Erythroblast (primary cell): ENCODE results near the gene HYOU1.

Experiments
- GATA1 ChIP-seq: IDR thresholded peaks from 2 replicates; pipeline ENCODE4 v1.6.1; 2011; ENCODE audit warnings: low read depth, mild to moderate bottlenecking, control low read depth, low read length, moderate library complexity
- POLR2A ChIP-seq: IDR thresholded peaks from 2 replicates; pipeline ENCODE4 v1.6.1; 2011; ENCODE audit warnings: mild to moderate bottlenecking, low read length

DNA sequence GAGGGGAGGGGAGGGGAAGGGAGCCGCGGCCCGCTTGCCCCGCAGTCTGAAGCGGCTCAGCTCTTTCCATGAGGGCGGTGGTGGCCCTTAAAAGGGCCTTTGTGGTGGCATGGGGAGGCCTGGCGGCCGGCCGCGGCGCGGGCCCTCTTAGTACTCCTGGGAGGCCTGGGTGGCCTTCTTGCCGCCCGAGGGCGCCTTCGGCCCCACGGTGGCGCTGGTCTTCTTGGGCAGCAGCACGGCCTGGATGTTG is 37.7 kb upstream of the HYOU1 start:
- no peak for TF ChIP-seq POLR2A
- no peak for TF ChIP-seq GATA1
